HS-27A (cell line): ENCODE results near the gene MAD1L1.

Experiments used
- DNase-seq: peaks from one replicate; pipeline ENCODE4 v3.0.0-alpha.2; 2012; ENCODE audit warnings: low read depth, missing footprints

MAD1L1 gene

GRCh38 chr7:1914321-1914720 lies 318.4 kb downstream of the MAD1L1 start:
- no peak for DNase-seq

GRCh38 chr7:1913466-1914282 lies 319.1 kb downstream of the MAD1L1 start:
- no peak for DNase-seq

GRCh38 chr7:1912593-1913465 lies 319.9 kb downstream of the MAD1L1 start:
- no peak for DNase-seq

GRCh38 chr7:1911571-1911970 lies 321.2 kb downstream of the MAD1L1 start:
- no peak for DNase-seq

GRCh38 chr7:1910827-1911226 lies 321.9 kb downstream of the MAD1L1 start:
- DNase-seq, result no peak

GRCh38 chr7:1910081-1910685 lies 322.6 kb downstream of the MAD1L1 start:
- DNase-seq, result no peak

- no peak for DNase-seq
Observed at GRCh38 chr7:1909476-1909875, 323.3 kb downstream of the MAD1L1 start.

GRCh38 chr7:1908823-1909420 lies 323.8 kb downstream of the MAD1L1 start:
- DNase-seq, result no peak

GRCh38 chr7:1907751-1908365 lies 324.9 kb downstream of the MAD1L1 start:
- DNase-seq, result no peak

- no peak for DNase-seq
Observed at GRCh38 chr7:1906988-1907745, 325.6 kb downstream of the MAD1L1 start.

GRCh38 chr7:1906087-1906830 lies 326.5 kb downstream of the MAD1L1 start:
- no peak for DNase-seq

GRCh38 chr7:1902231-1902855 lies 330.4 kb downstream of the MAD1L1 start:
- no peak for DNase-seq

GRCh38 chr7:1901431-1902210 lies 331.1 kb downstream of the MAD1L1 start:
- DNase-seq, result no peak

- DNase-seq, result no peak
Observed at GRCh38 chr7:1900847-1901246, 331.9 kb downstream of the MAD1L1 start.

GRCh38 chr7:1899951-1900762 lies 332.6 kb downstream of the MAD1L1 start:
- no peak for DNase-seq

GRCh38 chr7:1899196-1899595 lies 333.5 kb downstream of the MAD1L1 start:
- no peak for DNase-seq

- DNase-seq, result no peak
Observed at GRCh38 chr7:1898628-1899185, 334.0 kb downstream of the MAD1L1 start.
